H1 (cell line): ENCODE measurements around the gene FLNA. TPM values are rescaled to one million over a fixed set of nuclear protein-coding genes. Genes with fewer than 3 reads are reported as not detected.

Experiments
- CTCF ChIA-PET: fragments of 300-600 bp; sonication (Branson Sonifier 250); formaldehyde crosslinking; loops from one replicate; lab custom pipeline; 2021; ENCODE audit not compliant: partially characterized antibody; lab: Charles Lee
- POLR2A ChIA-PET: fragments of 300-600 bp; sonication (Branson Sonifier 250); formaldehyde crosslinking; loops from one replicate; lab custom pipeline; 2021; ENCODE audit warnings: inconsistent platforms; ENCODE audit not compliant: partially characterized antibody; lab: Charles Lee
- DNase-seq, 2 experiments: peaks; one replicate each; pipeline versions ENCODE4 v3.0.0 to v3.0.0-alpha.2; 2010 to 2022; ENCODE audit warnings: low spot score in 2 of 2, low read depth in 1 of 2, mixed read lengths in 1 of 2
- FAIRE-seq: peaks from 2 replicates; lab custom pipeline; 2011; peaks lifted over from hg19 to GRCh38; lab: Jason Lieb, UNC
- H2AFZ ChIP-seq: 2 replicates; pipeline ENCODE4 v1.8.1; 2012; ENCODE audit warnings: low read length, inconsistent platforms
- H2AK5ac ChIP-seq: 2 replicates; pipeline ENCODE4 v1.6.1; 2013; ENCODE audit warnings: low read depth, low read length
- H2BK120ac ChIP-seq: replicated peaks from 2 replicates; pipeline ENCODE3; 2013; ENCODE audit warnings: low read depth, low read length, inconsistent platforms
- H2BK12ac ChIP-seq: 2 replicates; pipeline ENCODE4 v1.6.1; 2013; ENCODE audit warnings: low read depth, low read length
- H2BK15ac ChIP-seq: 2 replicates; pipeline ENCODE4 v1.6.1; 2013; ENCODE audit warnings: low read length
- H2BK20ac ChIP-seq: 2 replicates; pipeline ENCODE4 v1.6.1; 2013; ENCODE audit warnings: low read length
- H2BK5ac ChIP-seq: 2 replicates; pipeline ENCODE4 v1.6.1; 2013; ENCODE audit warnings: low read depth, low read length
- H3K14ac ChIP-seq: 2 replicates; pipeline ENCODE4 v1.6.1; 2013; ENCODE audit warnings: inconsistent platforms; ENCODE audit not compliant: insufficient read length
- H3K18ac ChIP-seq: 2 replicates; pipeline ENCODE4 v1.6.1; 2013; ENCODE audit warnings: low read length; ENCODE audit errors: extremely low read depth
- H3K23ac ChIP-seq: 2 replicates; pipeline ENCODE4 v1.6.1; 2013; ENCODE audit warnings: inconsistent platforms; ENCODE audit not compliant: insufficient read length
- H3K23me2 ChIP-seq: 2 replicates; pipeline ENCODE4 v1.6.1; 2013; ENCODE audit warnings: low read depth, low read length
- H3K27ac ChIP-seq: 2 replicates; pipeline ENCODE4 v1.6.1; 2011; ENCODE audit warnings: low read depth, low read length, inconsistent platforms
- H3K27me3 ChIP-seq, 4 experiments: replicated peaks in 1 of 4; 1 replicate in 1 of 4; 2 replicates in 3 of 4; pipeline versions ENCODE4 v1.6.1 to v1.8.1; 2011 to 2013; ENCODE audit warnings: low read length in 3 of 4, mild to moderate bottlenecking in 3 of 4, inconsistent platforms in 2 of 4, mixed read lengths in 2 of 4, moderate library complexity in 1 of 4; ENCODE audit not compliant: control insufficient read depth in 3 of 4, insufficient read depth in 3 of 4; ENCODE audit errors: extremely low read depth in 1 of 4
- H3K36me3 ChIP-seq, 4 experiments: 2 replicates each; pipeline versions ENCODE4 v1.6.1 to v1.8.1; 2011 to 2013; ENCODE audit warnings: mild to moderate bottlenecking in 4 of 4, low read length in 3 of 4, moderate library complexity in 2 of 4, control low read depth in 1 of 4, inconsistent platforms in 1 of 4; ENCODE audit not compliant: insufficient read depth in 4 of 4, control insufficient read depth in 2 of 4
- H3K4ac ChIP-seq: replicated peaks from 2 replicates; pipeline ENCODE3; 2013; ENCODE audit warnings: low read length, low read depth, mixed read lengths, inconsistent platforms; ENCODE audit not compliant: insufficient read length
- H3K4me1 ChIP-seq, 4 experiments: replicated peaks in 1 of 4; 1 replicate in 1 of 4; 2 replicates in 3 of 4; pipeline versions ENCODE4 v1.6.1 to v1.8.1; 2011 to 2013; ENCODE audit warnings: low read length in 3 of 4, inconsistent platforms in 2 of 4, mixed read lengths in 1 of 4; ENCODE audit not compliant: insufficient read depth in 4 of 4, control insufficient read depth in 3 of 4
- H3K4me2 ChIP-seq, 2 experiments: 2 replicates each; pipeline versions ENCODE4 v1.6.1 to v1.8.1; 2011 to 2013; ENCODE audit warnings: low read depth in 2 of 2, low read length in 2 of 2, control low read depth in 1 of 2, inconsistent platforms in 1 of 2, mild to moderate bottlenecking in 1 of 2; ENCODE audit not compliant: insufficient read depth in 1 of 2
- H3K4me3 ChIP-seq, 4 experiments: fragments of 200-600, 300-600 bp in 1 of 4; sonication (generic), shearing (Covaris generic), sonication (Bioruptor Twin) in 1 of 4; 2 replicates each; pipeline versions ENCODE4 v1.5.1 to v1.8.1; 2011 to 2016; ENCODE audit warnings: low read length in 4 of 4, low read depth in 3 of 4, control low read depth in 2 of 4, inconsistent platforms in 2 of 4, mild to moderate bottlenecking in 2 of 4, mixed read lengths in 1 of 4, moderate library complexity in 1 of 4; ENCODE audit not compliant: insufficient read depth in 2 of 4; ENCODE audit errors: extremely low read depth in 1 of 4
- H3K56ac ChIP-seq: replicated peaks from 2 replicates; pipeline ENCODE3; 2013; ENCODE audit warnings: low read depth, mild to moderate bottlenecking, mixed read lengths, low read length, inconsistent platforms; ENCODE audit not compliant: insufficient read length
- H3K79me1 ChIP-seq: 2 replicates; pipeline ENCODE4 v1.6.1; 2013; ENCODE audit warnings: low read depth, low read length, control low read depth
- H3K79me2 ChIP-seq, 2 experiments: 2 replicates each; pipeline versions ENCODE4 v1.6.1 to v1.8.1; 2012 to 2013; ENCODE audit warnings: low read length in 2 of 2, mild to moderate bottlenecking in 2 of 2, inconsistent platforms in 1 of 2; ENCODE audit not compliant: insufficient read depth in 2 of 2, control insufficient read depth in 1 of 2
- H3K9ac ChIP-seq, 4 experiments: replicated peaks in 1 of 4; 1 replicate in 1 of 4; 2 replicates in 3 of 4; pipeline versions ENCODE4 v1.6.1 to v1.8.1; 2011 to 2013; ENCODE audit warnings: low read depth in 3 of 4, low read length in 3 of 4, control low read depth in 2 of 4, mild to moderate bottlenecking in 2 of 4, moderate library complexity in 2 of 4, inconsistent platforms in 1 of 4; ENCODE audit errors: extremely low read depth in 1 of 4
- H3K9me3 ChIP-seq, 2 experiments: 2 replicates each; pipeline versions ENCODE4 v1.6.1 to v1.8.1; 2012 to 2013; ENCODE audit warnings: mild to moderate bottlenecking in 2 of 2, moderate library complexity in 2 of 2, control low read depth in 1 of 2, inconsistent platforms in 1 of 2, low read depth in 1 of 2, low read length in 1 of 2, mixed read lengths in 1 of 2; ENCODE audit not compliant: insufficient read depth in 2 of 2
- H4K20me1 ChIP-seq, 2 experiments: replicated peaks in 1 of 2; 2 replicates each; pipeline versions ENCODE3 to v1.8.1; 2011 to 2013; ENCODE audit warnings: inconsistent platforms in 2 of 2, low read length in 2 of 2, mild to moderate bottlenecking in 1 of 2; ENCODE audit not compliant: insufficient read depth in 2 of 2, control insufficient read depth in 1 of 2
- H4K5ac ChIP-seq: 2 replicates; pipeline ENCODE4 v1.6.1; 2013; ENCODE audit warnings: low read length, low read depth, mixed read lengths, inconsistent platforms; ENCODE audit not compliant: insufficient read length
- H4K8ac ChIP-seq: 2 replicates; pipeline ENCODE4 v1.8.0; 2013; ENCODE audit warnings: mild to moderate bottlenecking, moderate library complexity, low read length, inconsistent platforms; ENCODE audit not compliant: insufficient read depth; ENCODE audit errors: extremely low read depth
- H4K91ac ChIP-seq: replicated peaks from 2 replicates; pipeline ENCODE3; 2013; ENCODE audit warnings: low read length, mixed read lengths, inconsistent platforms; ENCODE audit not compliant: insufficient read length
- BACH1 ChIP-seq: IDR thresholded peaks from 2 replicates; pipeline ENCODE4 v1.6.1; 2012; ENCODE audit warnings: low read length, improper control_type of control experiment
- CBX5 ChIP-seq: fragments of 300-800, 300-1000 bp; sonication (generic); IDR thresholded peaks from 2 replicates; pipeline ENCODE4 v1.7.1; 2016; ENCODE audit warnings: antibody characterized with exemption, low read length, low read depth
- CHD1 ChIP-seq: IDR thresholded peaks from 2 replicates; pipeline ENCODE4 v1.6.1; 2012; ENCODE audit warnings: low read depth, low read length, improper control_type of control experiment
- CREB1 ChIP-seq: IDR thresholded peaks from 2 replicates; pipeline ENCODE4 v1.6.1; 2012; ENCODE audit warnings: inconsistent platforms
- CTBP2 ChIP-seq: IDR thresholded peaks from 2 replicates; pipeline ENCODE4 v1.7.0; 2011; ENCODE audit warnings: borderline replicate concordance, mild to moderate bottlenecking, moderate library complexity, mixed read lengths, low read length; ENCODE audit not compliant: insufficient read depth, insufficient read length
- EP300 ChIP-seq, 2 experiments: IDR thresholded peaks; 1 replicate in 1 of 2; 2 replicates in 1 of 2; pipeline ENCODE4 v1.6.1; 2011 to 2012; ENCODE audit warnings: low read depth in 2 of 2, low read length in 2 of 2, mild to moderate bottlenecking in 2 of 2, borderline replicate concordance in 1 of 2, inconsistent platforms in 1 of 2, moderate library complexity in 1 of 2
- KDM4A ChIP-seq: IDR thresholded peaks from one replicate; pipeline ENCODE4 v1.7.1; 2012; ENCODE audit warnings: low read depth, mild to moderate bottlenecking, moderate library complexity, low read length, inconsistent platforms; ENCODE audit not compliant: severe bottlenecking
- SP1 ChIP-seq: IDR thresholded peaks from 2 replicates; pipeline ENCODE4 v1.6.1; 2011; ENCODE audit warnings: low read depth, low read length
- SP2 ChIP-seq: IDR thresholded peaks from 2 replicates; pipeline ENCODE4 v1.6.1; 2012; ENCODE audit warnings: mild to moderate bottlenecking, low read length, inconsistent platforms
- TAF7 ChIP-seq: optimal IDR thresholded peaks from 2 replicates; pipeline ENCODE3; 2011; ENCODE audit warnings: low read depth, mild to moderate bottlenecking, inconsistent platforms, low read length, moderate library complexity, borderline replicate concordance
- YY1 ChIP-seq: IDR thresholded peaks from 2 replicates; pipeline ENCODE4 v1.6.1; 2011; ENCODE audit warnings: low read depth, mild to moderate bottlenecking, low read length
- WGBS, 2 experiments: shearing (Covaris generic) in 1 of 2; methylation state at CpG; one replicate each; pipeline versions ENCODE4 v1.1.6 to v1.1.7; 2013 to 2015; ENCODE audit warnings: low lambda C conversion rate in 2 of 2, mixed read lengths in 2 of 2, inconsistent platforms in 1 of 2, low coverage in 1 of 2, missing lambda C conversion rate in 1 of 2; ENCODE audit not compliant: insufficient replicate concordance in 2 of 2, insufficient coverage in 1 of 2, insufficient read length in 1 of 2; ENCODE audit errors: extremely low coverage in 1 of 2, missing lambda C conversion rate in 1 of 2; 5-methylcytosine and 5-hydroxymethylcytosine counted together
- polyA plus RNA-seq, 7 experiments: library from polyadenylated mRNA; depleted of rRNA in 3 of 7; stranded (reverse) in 5 of 7; unstranded in 2 of 7; fragments of >200 nt in 5 of 7; fragments of 200-250 nt in 2 of 7; gene quantifications; 1 replicate in 5 of 7; 2 replicates in 1 of 7; 4 replicates in 1 of 7; pipeline versions ENCODE4 v1.2.1 to v1.2.3, GENCODE V29; 2011 to 2013; ENCODE audit warnings: missing spikeins in 2 of 7, mixed read lengths in 2 of 7
- total RNA-seq: library from RNA; stranded (reverse); fragmentation: NEBNext Ultra II Directional; extraction: Animal tissue kit (Norgen Biotek cat#: 25700); gene quantifications from 2 replicates; pipeline ENCODE4 v1.2.1, GENCODE V29; 2021
- TF ChIP-seq, protein P1 (sequence below): IDR thresholded peaks from 2 replicates; pipeline ENCODE4 v1.6.1; 2012; ENCODE audit warnings: inconsistent platforms

Gene FLNA
- total and polyA plus RNA-seq, 2 of the 8 experiments (the other 6 are each of a cell fraction or from before 2014, with no cell fraction given) = 315 to 925 TPM

DNA sequence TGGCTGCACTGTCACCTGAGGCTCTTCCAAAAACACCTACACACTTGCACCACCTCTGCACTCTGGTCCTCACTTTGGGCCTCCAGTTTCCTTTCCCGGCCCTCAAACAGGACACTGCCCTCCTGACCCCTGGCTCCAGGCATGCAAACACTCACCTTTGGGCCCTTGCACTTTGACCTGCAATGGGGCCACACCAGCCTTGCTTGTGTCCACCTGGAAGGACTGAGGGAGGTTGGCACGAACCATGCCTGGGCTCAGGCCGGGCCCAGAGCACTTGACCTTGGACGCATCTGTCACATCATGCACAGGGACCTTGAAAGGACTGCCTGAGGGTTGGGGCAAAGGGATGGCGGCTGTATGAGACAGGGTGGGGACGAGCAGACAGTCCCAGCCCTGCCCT lies 15.6 kb downstream of the FLNA start:
- Histone ChIP-seq H3K4me3 (no peak overlapping the region), H2AK5ac (no peak overlapping the region), H3K23ac (no peak overlapping the region), H2BK5ac (no peak overlapping the region), H2AFZ (no peak overlapping the region), H3K23me2 (no peaks in the 10 kb centered on the region), H3K79me2 (peaks cover 0 to 9% of the 10 kb centered on the region in 2 experiments; a peak in 2 of 4 replicates), H4K8ac (no peak overlapping the region), H4K91ac (no peak overlapping the region), H2BK120ac (no peak overlapping the region), H4K5ac (no peak overlapping the region), H2BK20ac (no peak overlapping the region), H3K9ac (no peak overlapping the region), H3K4ac (no peak overlapping the region), H2BK15ac (no peak overlapping the region), H3K27ac (no peak overlapping the region), H3K4me2 (no peak overlapping the region), H2BK12ac (no peak overlapping the region), H3K79me1 (no peaks in the 10 kb centered on the region; the same call in 1 of the 2 replicates), H3K36me3 (peaks cover 38 to 94% (median 75%) of the 10 kb centered on the region in 4 experiments), H4K20me1 (peaks cover 9 to 44% of the 10 kb centered on the region in 2 experiments), H3K9me3 (no peaks in the 10 kb centered on the region), H3K56ac (no peak overlapping the region), H3K14ac (no peak overlapping the region), H3K4me1 (no peaks in the 10 kb centered on the region), H3K18ac (no peak overlapping the region), H3K27me3 (no peaks in the 10 kb centered on the region)
- ChIA-PET POLR2A (interaction anchor here (4.1 to 15.6 kb wide), 2 partner anchors 7 to 10 kb away, joined by 46 to 348 read pairs; no protein-coding TSS in a partner anchor), CTCF (no interaction called here)
- FAIRE-seq (no peak), DNase-seq (no peak)
- 91% methylated on average over 6 of the region's 6 CpGs; no CpG with 5 or more reads in 1 of the 2 experiments for WGBS, 2 experiments
- TF ChIP-seq CREB1 (no peak), TAF7 (no peak), CHD1 (no peak), SP2 (no peak), BACH1 (no peak), EP300 (IDR thresholded peaks at IDR 0.05; ENCODE audit: borderline replicate concordance in 1 of 2, low read depth in 2 of 2, low read length in 2 of 2) (no peak), YY1 (no peak), CTBP2 (no peak), CBX5 (no peak), SP1 (no peak), KDM4A (no peak)
- TF ChIP-seq, protein P1, sequence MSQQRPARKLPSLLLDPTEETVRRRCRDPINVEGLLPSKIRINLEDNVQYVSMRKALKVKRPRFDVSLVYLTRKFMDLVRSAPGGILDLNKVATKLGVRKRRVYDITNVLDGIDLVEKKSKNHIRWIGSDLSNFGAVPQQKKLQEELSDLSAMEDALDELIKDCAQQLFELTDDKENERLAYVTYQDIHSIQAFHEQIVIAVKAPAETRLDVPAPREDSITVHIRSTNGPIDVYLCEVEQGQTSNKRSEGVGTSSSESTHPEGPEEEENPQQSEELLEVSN = no peak
